Mesothelial cell of epicardium (in vitro differentiated cells): ENCODE results near the gene METTL2B. TPM values are rescaled to one million over a fixed set of nuclear protein-coding genes. Genes with fewer than 3 reads are reported as not detected.

Source experiments
- DNase-seq, 2 experiments: peaks; one replicate each; pipeline ENCODE4 v3.0.0; 2021; ENCODE audit warnings: low spot score in 2 of 2; ENCODE audit not compliant: unreplicated experiment in 2 of 2
- H3K27ac Mint-ChIP-seq: 2 replicates; pipeline ENCODE4 v1.8.0; 2021; ENCODE audit warnings: mixed read lengths
- H3K27me3 Mint-ChIP-seq: 2 replicates; pipeline ENCODE4 v1.8.0; 2021; ENCODE audit warnings: low read depth, mixed read lengths
- H3K36me3 Mint-ChIP-seq: 2 replicates; pipeline ENCODE4 v1.8.0; 2021; ENCODE audit warnings: mixed read lengths
- H3K4me1 Mint-ChIP-seq: 2 replicates; pipeline ENCODE4 v1.8.0; 2021; ENCODE audit warnings: mixed read lengths
- H3K4me3 Mint-ChIP-seq: 2 replicates; pipeline ENCODE4 v1.8.0; 2021; ENCODE audit warnings: mild to moderate bottlenecking, moderate library complexity, mixed read lengths
- H3K9me3 Mint-ChIP-seq: 2 replicates; pipeline ENCODE4 v1.8.0; 2021; ENCODE audit warnings: mixed read lengths
- CTCF ChIP-seq: fragments of 200-600 bp; sonication (generic); IDR thresholded peaks from one replicate; pipeline ENCODE4 v1.5.0; 2021; ENCODE audit warnings: antibody characterized with exemption; ENCODE audit not compliant: unreplicated experiment
- total RNA-seq: library from RNA; stranded (reverse); gene quantifications from 3 replicates; pipeline ENCODE4 v1.2.1, GENCODE V29; 2021

The METTL2B gene
- total RNA-seq, 1 donor from 2014 or later = 39.9 TPM

- Mint-ChIP-seq H3K27me3 (no peaks in the 10 kb centered on the region), H3K27ac (no peak overlapping the region), H3K9me3 (peaks cover 4% of the 10 kb centered on the region), H3K4me1 (peaks cover 6% of the 10 kb centered on the region), H3K4me3 (no peak overlapping the region), H3K36me3 (no peaks in the 10 kb centered on the region)
- TF ChIP-seq CTCF = no peak
- DNase-seq = no peak
Observed at GRCh38 chr7:128434413-128435326, 41.9 kb upstream of the METTL2B start.

GRCh38 chr7:128435327-128435686 is 41.2 kb upstream of the METTL2B start:
- no peak overlapping the region for H3K27ac Mint-ChIP-seq
- peaks cover 6% of the 10 kb centered on the region for H3K4me1 Mint-ChIP-seq
- no peaks in the 10 kb centered on the region for H3K27me3 Mint-ChIP-seq
- no peak overlapping the region for H3K4me3 Mint-ChIP-seq
- no peak for DNase-seq
- H3K36me3 Mint-ChIP-seq = no peaks in the 10 kb centered on the region
- no peak for TF ChIP-seq CTCF
- H3K9me3 Mint-ChIP-seq = peaks cover 4% of the 10 kb centered on the region

- no peak for DNase-seq
- peaks cover 6% of the 10 kb centered on the region for H3K4me1 Mint-ChIP-seq
- TF ChIP-seq CTCF = no peak
- H3K4me3 Mint-ChIP-seq = no peak overlapping the region
- H3K9me3 Mint-ChIP-seq = peaks cover 4% of the 10 kb centered on the region
- no peaks in the 10 kb centered on the region for H3K27me3 Mint-ChIP-seq
- H3K36me3 Mint-ChIP-seq = no peaks in the 10 kb centered on the region
- no peak overlapping the region for H3K27ac Mint-ChIP-seq
Observed at GRCh38 chr7:128437426-128438332, 38.9 kb upstream of the METTL2B start.

- no peak for TF ChIP-seq CTCF
- Mint-ChIP-seq H3K4me1 (peaks cover 3% of the 10 kb centered on the region), H3K4me3 (no peak overlapping the region), H3K27me3 (no peaks in the 10 kb centered on the region), H3K27ac (no peak overlapping the region), H3K9me3 (peaks cover 4% of the 10 kb centered on the region), H3K36me3 (no peaks in the 10 kb centered on the region)
- DNase-seq = no peak
Observed at GRCh38 chr7:128442356-128442755, 34.2 kb upstream of the METTL2B start.

GRCh38 chr7:128443831-128444600 is 32.5 kb upstream of the METTL2B start:
- Mint-ChIP-seq H3K4me3 (no peak overlapping the region), H3K27ac (no peak overlapping the region)
- TF ChIP-seq CTCF = no peak

More at GRCh38 chr7:128443831-128444600, 32.5 kb upstream of the METTL2B start:
- Mint-ChIP-seq H3K4me1 (peaks cover 3% of the 10 kb centered on the region), H3K27me3 (no peaks in the 10 kb centered on the region), H3K36me3 (no peaks in the 10 kb centered on the region), H3K9me3 (no peaks in the 10 kb centered on the region)
- no peak for DNase-seq
